ENCODE measurements around the gene PTK6.
"Not testable (repeated sequence)": the region's sequence is repeated elsewhere in the genome, so short reads cannot be mapped to it uniquely, and the experiment has no call there.

The PTK6 gene

GRCh38 chr20:63536997-63537524, at the start of gene PTK6:
TSS of gene PTK6 (minus strand) at chr20:63537376. CDS start at chr20:63537314, 62 bp downstream.
- peak; percentile 16 for DNase-seq

GRCh38 chr20:63586797-63587196, 49.6 kb upstream of the PTK6 start:
- no peak for DNase-seq

DNA sequence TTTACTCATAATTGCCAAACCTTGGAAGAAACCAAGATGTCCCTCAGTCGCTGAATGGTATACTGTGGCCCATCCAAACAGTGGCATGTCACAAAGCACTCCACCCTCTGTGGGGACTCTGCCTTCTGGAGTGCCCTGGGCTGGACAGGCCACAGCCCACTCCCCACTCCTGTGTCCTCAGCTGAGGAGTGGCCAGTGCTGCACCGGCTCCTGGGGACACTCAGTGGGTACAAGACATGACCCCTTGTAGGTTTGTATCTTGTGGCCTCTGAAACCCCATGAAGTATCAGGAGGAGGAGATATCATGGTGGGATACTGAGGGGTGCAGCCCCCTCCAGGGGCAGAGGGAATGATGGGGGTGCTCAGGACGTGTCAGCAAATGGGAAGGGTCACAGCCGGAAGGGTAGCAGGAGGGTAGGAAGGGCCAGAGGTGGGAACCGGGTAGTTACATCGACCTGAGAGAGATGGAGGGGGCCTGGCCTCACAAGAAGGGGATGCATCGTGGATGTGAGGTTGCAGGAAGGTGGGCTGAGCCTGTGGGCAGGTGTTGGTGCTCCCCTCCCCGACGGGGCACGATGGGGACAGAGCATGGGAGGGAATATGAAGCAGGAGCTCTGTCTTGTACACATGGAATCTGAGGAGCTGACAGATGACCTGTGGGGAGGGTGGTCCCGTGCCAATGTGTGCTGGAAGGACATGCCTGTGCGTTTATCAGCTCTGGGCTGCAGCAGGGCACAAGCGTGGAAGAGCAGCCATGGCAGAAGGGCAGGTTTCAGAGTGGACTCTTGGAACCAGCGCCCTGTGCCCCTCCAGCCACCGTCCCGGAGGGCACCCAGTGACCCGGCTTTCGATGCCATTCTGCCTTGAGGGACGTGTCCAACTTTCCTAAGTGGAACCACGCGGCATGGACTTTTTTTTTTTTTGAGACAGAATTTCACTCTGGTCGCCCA, 48.7 kb upstream of the PTK6 start:
- no peak for DNase-seq

DNA sequence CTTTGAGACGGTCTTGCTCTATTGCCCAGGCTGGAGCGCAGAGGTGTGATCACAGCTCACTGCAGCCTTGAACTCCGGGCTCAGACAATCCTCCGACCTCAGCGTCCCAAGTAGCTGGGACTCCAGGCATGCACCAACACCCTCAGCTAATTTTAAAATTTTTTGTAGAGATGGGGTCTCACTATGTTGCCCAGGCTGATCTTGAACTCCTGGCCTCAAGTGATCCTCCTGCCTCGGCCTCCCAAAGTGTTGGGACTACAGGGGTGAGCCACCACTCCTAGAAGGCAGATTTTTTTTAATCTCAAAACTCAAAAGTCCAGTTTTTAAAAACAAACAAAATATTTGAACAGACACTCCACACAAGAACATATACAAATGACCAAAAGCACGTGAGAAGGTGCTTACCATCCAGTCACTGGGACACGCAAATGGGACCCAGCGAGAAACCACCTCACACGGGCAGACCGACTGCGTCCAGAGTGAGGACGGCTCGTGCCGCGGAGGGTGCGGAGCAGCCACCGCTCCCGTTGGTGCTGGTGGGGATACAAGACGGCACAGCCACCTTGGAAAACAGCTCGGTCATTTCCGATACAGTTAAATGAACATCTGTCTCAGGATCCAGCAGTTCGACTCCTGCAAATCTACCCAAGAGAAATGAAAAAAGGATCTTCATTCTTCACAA, 45.3 kb upstream of the PTK6 start:
- DNase-seq: no peak

DNA sequence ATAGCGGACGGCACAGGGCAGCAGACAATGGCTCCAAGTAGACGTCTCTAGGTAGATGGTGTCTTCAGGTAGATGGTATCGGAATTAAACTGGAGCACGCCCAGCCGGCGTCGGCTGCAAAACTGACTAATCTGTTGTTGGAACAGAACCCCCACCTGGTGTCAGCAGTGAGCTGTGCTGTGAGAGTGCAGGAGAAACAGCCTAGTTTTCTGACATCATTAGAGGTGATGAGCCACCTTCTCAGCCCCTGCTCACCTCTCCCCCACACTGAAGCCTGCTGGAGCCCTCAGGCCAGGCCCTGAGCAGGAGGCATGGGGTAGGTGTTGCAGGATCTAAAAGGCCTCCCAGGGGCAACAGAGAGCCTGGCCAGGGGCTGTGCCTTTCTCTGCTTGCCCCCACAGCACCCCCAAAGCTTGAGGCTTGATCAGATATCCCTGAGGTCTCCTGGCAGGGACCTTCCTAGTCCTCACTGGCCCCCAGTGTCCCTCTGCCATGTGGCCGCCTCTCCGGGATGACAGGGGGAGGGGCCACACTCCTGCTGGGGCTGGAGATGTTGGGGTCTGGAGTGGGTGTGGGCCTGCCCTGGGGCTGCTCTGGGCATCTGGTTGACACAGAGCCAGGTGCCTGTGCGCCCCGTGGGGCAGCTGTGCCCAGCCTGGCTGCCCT, 43.8 kb upstream of the PTK6 start:
- DNase-seq: no peak

- DNase-seq: no peak
Observed at GRCh38 chr20:63579017-63579694, 42.0 kb upstream of the PTK6 start.

GRCh38 chr20:63578224-63579016, 41.2 kb upstream of the PTK6 start:
- DNase-seq: no peak

DNA sequence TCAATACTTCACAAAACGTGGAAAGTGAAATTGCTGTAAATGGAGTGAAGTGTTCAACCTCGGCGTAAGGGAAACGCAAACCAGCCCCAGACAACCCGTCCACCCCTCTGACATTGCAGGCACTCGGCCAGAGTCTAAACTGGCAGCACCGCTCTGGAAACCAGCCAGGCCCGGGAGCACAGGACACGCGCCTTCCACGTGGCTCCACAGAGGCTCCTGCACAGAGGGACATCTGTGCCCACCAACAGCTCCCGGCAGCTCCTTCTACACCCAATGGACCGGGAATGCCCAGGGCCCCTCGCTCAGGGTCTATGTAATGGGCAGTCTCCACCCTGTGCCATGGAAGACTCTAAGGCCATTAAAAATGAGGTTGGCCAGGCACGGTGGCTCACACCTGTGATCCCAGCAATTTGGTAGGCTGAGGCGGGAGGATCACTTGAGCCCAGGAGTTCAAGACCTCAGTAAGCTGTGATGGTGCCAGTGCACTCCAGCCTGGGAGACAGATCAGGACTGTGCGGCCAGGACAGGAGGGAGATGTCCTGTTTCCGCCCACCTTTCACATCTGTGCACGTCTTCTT, 40.2 kb upstream of the PTK6 start:
- DNase-seq: no peak

DNA sequence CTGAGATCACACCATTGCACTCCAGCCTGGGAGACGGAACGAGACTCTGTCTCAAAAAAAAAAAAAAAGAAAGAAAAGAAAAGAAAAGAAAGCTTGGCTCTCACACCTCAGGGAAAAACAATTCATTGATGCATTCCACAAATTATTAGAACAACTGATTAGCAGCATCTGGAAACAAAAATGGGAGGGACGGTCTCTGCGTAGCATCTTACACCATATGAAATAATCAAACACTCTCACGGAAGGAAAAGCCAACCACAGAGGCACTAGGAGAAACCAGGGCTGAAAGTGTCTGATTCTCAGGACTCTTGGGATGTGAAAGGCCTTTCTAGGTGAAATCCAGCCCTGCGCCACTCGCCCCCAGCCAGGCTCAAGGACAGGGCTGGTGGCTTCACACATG, 39.1 kb upstream of the PTK6 start:
- DNase-seq: no peak

DNA sequence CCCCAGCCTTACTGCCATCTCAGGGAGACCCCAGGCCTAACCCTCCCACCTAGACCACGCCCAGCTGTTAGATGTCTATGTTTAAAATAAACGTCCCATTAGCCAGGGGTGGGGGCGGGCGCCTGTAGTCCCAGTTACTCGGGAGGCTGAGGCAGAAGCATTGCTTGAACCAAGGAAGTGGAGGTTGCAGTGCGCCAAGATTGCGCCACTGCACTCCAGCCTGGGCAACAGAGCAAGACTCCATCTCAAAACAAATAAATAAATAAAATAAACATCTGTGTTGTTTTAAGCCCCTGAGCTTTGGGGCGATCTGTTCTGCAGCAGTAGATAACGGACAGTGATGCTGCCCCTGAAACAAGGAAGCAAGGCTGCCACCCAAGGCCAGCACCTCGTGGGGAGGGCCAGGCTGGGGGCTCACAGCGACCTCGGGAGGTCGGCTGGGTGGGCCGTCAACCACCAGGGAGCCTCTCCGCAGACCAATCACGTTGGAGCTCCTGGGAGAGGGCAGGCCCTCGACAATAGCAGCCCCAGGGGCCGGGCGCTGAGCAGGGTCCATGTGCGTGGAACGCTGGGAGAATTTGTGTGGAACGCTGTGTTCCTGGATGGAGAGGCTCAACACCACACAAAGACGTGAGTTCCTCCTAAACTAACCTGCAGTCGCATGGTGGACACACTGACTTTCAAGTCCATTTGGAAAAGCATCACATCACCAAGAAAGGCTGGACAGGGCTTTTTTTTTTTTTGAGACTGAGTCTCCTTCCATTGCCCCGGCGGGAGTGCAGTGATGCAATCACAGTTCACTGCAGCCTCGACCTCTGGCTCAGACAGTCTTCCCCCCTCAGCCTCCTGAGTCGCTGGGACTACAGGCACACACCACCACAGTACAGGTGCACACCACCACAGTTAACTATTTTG, 37.9 kb upstream of the PTK6 start:
- no peak for DNase-seq

DNA sequence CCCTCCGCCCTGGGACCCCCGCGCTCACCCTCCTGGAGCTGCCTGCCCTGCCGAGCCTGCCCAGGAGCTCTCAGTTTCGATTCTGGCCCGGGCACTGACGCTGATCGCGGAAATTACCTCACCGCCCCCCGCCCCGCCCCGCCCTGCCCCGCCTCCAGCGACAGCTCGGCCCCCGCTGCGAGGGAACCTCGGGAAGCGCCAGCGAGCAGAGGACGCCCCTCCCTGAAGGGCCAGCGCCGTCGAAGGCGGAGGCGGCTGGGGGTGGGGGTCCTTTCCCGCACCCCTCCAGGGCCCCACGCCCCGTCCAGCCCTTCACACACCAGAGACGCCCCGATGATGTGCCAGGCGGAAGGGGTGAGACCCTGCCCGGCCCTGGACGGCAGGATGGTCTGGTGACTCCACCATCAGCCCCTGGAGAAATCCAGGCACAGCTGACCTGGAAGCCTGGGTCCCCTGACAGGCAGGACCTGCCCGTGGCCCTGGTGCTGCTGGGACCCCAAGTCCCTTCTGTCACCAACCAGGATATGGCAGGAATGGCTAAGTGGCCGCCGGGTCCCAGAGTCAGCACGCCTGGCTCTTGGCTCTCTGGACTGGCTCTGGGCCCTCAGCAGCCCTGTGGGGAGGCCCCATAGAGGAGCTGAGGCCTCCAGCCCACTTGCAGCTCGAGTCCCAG, 37.1 kb upstream of the PTK6 start, which contains the start of gene HELZ2:
Gene HELZ2, minus strand, starts transcription at position 84 of the 673 bp plus-strand sequence. CDS start 1,854 bp downstream, outside the sequence.
- DNase-seq: peak; percentile 71

DNA sequence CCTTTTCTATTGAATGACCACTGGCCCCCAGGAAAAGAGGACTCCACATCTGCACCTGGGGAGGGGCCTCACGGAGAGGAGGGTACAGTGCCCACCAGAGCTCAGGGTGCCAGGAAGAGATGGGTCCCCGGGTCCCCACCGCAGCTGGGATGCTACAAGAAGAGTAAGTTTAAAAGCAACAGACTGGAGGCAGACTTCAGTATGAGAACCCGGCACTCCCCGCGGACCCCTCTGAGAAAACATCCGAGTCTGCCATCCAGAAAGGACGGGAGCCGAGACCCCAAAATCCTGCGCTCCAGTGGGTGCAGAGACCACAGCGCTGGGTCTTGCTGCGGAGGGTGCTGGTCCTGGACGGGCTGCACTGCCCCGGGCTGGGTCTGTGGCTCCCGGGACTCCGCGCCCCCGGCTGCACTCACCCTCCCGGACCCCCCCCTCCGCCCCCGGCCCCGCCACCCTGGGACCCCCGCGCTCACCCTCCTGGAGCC, 36.5 kb upstream of the PTK6 start:
- DNase-seq: peak; percentile 42

- DNase-seq: no peak
Observed at GRCh38 chr20:63572788-63573646, 35.8 kb upstream of the PTK6 start.

GRCh38 chr20:63572071-63572787, 35.1 kb upstream of the PTK6 start:
- DNase-seq: no peak

- not testable (repeated sequence) for DNase-seq
Observed at GRCh38 chr20:63571087-63571478, 33.9 kb upstream of the PTK6 start.

- DNase-seq: no peak
Observed at GRCh38 chr20:63570281-63571086, 33.3 kb upstream of the PTK6 start.
